Testis (tissue), 2 donors: ENCODE results near the gene SDF2L1.

Experiments
- POLR2A ChIP-seq: fragments of 450-650 bp; IDR thresholded peaks from one replicate; pipeline ENCODE4 v1.6.1; 2017; ENCODE audit warnings: antibody characterized with exemption, mild to moderate bottlenecking, moderate library complexity
- TF ChIP-seq, protein P1 (sequence below), 3 experiments: fragments of 450-650 bp in 2 of 3; fragments of 200-600 bp in 1 of 3; sonication (generic) in 1 of 3; IDR thresholded peaks; one replicate each; pipeline ENCODE4 v1.5.1; 2016 to 2019; ENCODE audit warnings: antibody characterized with exemption in 3 of 3, mild to moderate bottlenecking in 2 of 3, moderate library complexity in 1 of 3

DNA sequence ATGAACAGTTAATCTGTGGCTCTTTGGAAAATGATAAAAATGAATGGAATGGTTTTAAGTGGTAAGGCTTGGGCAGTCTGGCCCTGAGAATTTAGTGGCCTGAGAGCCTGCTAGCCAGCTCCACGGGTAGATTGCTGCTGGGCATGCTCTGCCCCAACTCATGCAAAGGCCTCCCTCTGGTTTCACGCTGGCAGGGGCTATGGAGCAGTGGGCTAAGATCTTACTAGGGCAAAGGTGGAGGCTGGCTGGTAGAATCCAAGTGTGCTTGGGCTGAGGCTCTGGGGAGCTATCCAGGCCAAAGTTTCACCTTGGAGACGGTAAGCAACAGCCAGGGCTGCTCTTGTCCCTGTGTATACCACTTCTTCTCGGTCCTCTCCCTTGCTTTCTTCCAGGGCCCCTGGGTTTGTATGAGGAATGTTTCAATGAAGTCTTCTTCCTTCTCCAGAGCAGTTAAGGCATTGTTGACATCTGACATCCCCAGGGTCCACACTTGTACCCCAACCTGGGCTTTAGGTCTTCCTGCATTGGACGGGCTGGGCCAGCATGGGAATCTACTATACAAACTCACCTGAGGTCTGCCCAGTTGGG lies 47.1 kb upstream of the SDF2L1 start:
- TF ChIP-seq, protein P1, sequence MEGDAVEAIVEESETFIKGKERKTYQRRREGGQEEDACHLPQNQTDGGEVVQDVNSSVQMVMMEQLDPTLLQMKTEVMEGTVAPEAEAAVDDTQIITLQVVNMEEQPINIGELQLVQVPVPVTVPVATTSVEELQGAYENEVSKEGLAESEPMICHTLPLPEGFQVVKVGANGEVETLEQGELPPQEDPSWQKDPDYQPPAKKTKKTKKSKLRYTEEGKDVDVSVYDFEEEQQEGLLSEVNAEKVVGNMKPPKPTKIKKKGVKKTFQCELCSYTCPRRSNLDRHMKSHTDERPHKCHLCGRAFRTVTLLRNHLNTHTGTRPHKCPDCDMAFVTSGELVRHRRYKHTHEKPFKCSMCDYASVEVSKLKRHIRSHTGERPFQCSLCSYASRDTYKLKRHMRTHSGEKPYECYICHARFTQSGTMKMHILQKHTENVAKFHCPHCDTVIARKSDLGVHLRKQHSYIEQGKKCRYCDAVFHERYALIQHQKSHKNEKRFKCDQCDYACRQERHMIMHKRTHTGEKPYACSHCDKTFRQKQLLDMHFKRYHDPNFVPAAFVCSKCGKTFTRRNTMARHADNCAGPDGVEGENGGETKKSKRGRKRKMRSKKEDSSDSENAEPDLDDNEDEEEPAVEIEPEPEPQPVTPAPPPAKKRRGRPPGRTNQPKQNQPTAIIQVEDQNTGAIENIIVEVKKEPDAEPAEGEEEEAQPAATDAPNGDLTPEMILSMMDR (IDR thresholded peaks at IDR 0.05), result no peak
- no peak for TF ChIP-seq POLR2A
